Left renal cortex interstitium (tissue), 4 donors: ENCODE data around the gene IL6ST. TPM values are rescaled to one million over a fixed set of nuclear protein-coding genes. Genes with fewer than 3 reads are reported as not detected.

Experiments used
- DNase-seq, 4 donors: peaks; one replicate each; pipeline ENCODE4 v3.0.0-alpha.2; 2013; ENCODE audit warnings: low read depth in 4 of 4, low spot score in 2 of 4, missing footprints in 1 of 4
- polyA plus RNA-seq, 4 donors: library from polyadenylated mRNA; unstranded; fragments of 120-200 nt; gene quantifications; one replicate each; pipeline ENCODE4 v1.2.1, GENCODE V29; 2013; ENCODE audit not compliant: insufficient read length in 4 of 4

The IL6ST gene
- polyA plus RNA-seq, 4 donors = 104 to 148 (median 122) TPM

GRCh38 chr5:55900068-55900467, 94.7 kb downstream of the IL6ST start:
- no peak for DNase-seq

GRCh38 chr5:55899344-55899743, 95.4 kb downstream of the IL6ST start:
- DNase-seq = no peak

DNA sequence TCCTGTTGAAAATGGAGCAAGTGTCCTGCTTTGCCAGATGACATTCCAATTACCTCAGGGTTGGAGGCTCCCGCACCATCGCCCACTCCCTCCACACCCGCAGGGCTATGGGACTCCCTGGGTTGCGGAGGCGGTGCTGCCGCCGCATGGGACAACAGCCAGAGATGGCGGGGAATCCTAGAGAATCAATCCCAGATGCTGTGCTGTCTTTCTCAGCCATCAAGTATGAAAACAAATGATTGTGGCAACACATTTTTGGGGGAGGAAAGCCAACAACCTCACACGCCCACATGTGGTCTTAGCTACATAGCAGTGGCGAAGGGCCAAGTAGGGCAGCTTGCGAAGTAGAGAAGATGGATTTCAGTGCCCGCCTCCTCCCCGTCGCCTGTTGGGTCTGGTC, 96.9 kb downstream of the IL6ST start:
- no peak for DNase-seq

DNA sequence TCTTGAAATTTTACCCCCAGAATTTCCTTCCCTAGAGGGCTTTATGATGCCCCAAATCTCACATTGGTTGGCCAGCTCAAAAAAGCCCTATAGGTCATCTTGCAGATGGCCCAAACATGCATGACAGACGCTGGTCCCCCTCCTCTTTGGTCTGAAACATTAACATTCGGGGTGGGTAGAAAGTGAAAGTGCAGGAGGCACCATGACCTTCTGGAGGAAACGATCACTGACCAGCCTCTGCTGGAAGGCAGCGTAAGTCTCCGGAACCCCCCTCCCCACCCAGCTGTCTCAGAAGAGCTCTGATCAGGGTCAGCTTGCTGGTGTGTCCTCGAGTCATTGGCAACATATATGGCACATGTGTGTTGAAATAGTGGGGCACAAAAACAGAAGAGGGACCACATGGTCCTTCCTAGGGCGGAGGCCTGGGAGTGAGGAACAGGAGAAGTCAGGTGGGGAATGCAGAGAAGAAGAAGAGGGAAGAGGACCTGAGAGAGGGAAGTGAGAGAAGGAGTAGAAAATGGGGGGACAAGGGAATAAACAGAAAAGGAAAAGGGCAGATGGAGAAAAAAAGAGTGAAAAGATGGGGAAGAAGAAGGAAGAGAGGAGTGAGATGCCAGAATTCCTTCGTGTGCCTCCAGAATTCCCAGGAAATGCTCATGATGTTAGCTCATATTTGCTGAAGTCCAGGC, 97.4 kb downstream of the IL6ST start:
- no peak for DNase-seq

- no peak for DNase-seq
These were observed 98.1 kb downstream of the IL6ST start for GRCh38 chr5:55896663-55897062.

- DNase-seq = no peak
These were observed 98.5 kb downstream of the IL6ST start for GRCh38 chr5:55896238-55896637.

DNA sequence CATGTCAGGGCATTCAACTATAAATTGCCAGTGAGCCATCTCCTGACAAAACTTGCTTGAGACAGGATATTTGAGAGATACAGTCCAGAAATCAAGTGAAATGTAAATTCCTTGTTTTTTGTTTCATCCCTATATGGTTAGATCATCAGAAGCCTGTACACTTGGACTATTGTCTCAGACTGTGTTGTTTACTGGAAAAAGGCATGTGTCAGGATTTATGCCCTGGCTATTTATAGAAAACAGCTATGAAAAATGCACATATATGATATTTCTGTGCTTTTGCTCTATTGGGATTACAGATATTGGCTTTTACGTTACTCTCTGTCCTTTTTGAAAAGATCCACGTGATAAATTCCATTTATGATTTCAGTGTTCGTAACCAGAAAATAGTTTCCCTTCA, 99.4 kb downstream of the IL6ST start:
- DNase-seq = no peak

DNA sequence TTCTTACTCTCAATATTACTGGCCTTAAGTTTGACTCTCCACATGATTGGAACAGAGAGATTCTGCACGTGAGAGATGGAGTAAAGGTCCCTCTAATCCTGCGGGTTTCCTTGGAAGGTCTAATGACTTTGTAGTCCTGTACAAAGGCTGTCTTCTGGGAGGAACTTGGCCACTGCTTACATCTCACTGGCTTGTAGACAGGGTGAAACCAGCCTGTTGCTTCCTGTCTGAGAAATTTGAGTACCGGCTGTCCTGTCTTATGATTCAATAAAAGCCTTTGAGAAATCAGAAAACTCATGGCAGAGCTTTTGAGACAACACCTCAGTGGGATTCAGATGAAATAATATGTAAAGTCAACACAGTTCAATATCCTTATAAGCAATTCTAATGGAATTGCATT, 100.6 kb downstream of the IL6ST start:
- no peak for DNase-seq

GRCh38 chr5:55892479-55892878, 102.3 kb downstream of the IL6ST start:
- no peak for DNase-seq

DNA sequence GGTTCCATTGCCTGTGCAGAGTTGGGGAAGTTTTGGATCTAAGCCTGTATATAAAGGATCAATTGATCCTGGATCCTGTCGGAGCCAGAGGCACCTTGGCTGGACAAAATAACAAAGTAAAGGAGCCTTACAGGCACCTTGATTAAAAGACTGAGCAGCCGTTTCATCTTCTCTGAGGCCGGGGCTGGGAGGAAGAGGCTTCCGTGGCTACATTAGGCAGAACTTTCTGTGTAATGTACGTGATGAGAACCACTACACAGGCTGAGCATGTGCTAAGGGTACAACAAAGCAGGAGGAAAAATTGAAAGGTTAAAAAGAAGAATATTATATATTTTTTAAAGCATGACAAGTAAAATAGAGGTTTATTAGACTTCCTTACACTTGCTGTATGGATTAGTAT, 106.6 kb downstream of the IL6ST start:
- DNase-seq = no peak

DNA sequence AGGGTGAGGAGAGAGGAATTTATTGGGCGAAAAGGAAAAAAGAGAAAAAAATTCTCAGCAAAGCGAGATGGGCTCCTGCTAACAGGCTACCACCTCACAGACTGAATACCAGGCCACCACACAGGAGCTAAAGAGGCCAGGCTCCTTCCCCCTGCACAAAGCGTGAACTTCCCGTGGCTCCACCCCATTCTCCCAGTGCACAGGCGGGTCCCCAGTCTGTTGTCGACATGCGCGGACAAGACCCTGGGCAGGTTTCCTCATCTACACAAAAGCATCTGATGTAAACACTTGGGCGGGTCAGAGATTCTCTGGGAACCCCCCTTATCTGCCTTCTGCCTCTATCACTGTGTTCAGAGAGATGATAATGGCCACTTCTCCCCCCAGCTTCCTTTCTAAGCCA, 109.4 kb downstream of the IL6ST start:
- no peak for DNase-seq

Other genes with a start within 250 kb of the IL6ST start
- gene IL31RA, start 143.6 kb downstream of the IL6ST start, polyA plus RNA-seq = under 1 TPM; 0.06 to 0.16 (median 0.12) TPM
- 1 to 10 TPM in 3 of 4 donors, under 1 TPM in 1; 0.75 to 1.7 (median 1.3) TPM for gene ANKRD55, start 238.4 kb upstream of the IL6ST start, polyA plus RNA-seq